K562 (cell line): Measurements from ENCODE around the gene SMIM29. TPM values are rescaled to one million over a fixed set of nuclear protein-coding genes. Genes with fewer than 3 reads are reported as not detected.

ENCODE experiments used
- CREBBP ChIP-seq: IDR thresholded peaks from one replicate; pipeline ENCODE4 v1.6.1; 2012; ENCODE audit warnings: low read depth, mild to moderate bottlenecking, control low read depth, inconsistent platforms, low read length
- DPF2 ChIP-seq: fragments of 450-650 bp; IDR thresholded peaks from 2 replicates; pipeline ENCODE4 v1.6.1; 2016
- ETS1 ChIP-seq: conservative IDR thresholded peaks from 2 replicates; pipeline ENCODE4 v1.6.1; 2011; ENCODE audit warnings: low read depth, mild to moderate bottlenecking, low read length; ENCODE audit not compliant: control insufficient read depth
- FUS ChIP-seq: fragments of 200-400 bp; formaldehyde crosslinking; optimal IDR thresholded peaks from 2 replicates; pipeline ENCODE3; 2017; ENCODE audit warnings: low read depth, low read length
- MTA3 ChIP-seq: fragments of 450-650 bp; formaldehyde crosslinking; IDR thresholded peaks from 2 replicates; pipeline ENCODE4 v1.6.1; 2017; ENCODE audit warnings: mild to moderate bottlenecking, borderline replicate concordance
- TFAP4 ChIP-seq: sonication (generic); formaldehyde crosslinking; IDR thresholded peaks from 2 replicates; pipeline ENCODE4 v1.8.0; 2022; ENCODE audit warnings: missing genetic modification reagents, mild to moderate bottlenecking, moderate library complexity, borderline replicate concordance
- ZNF263 ChIP-seq: sonication (generic); formaldehyde crosslinking; IDR thresholded peaks from 2 replicates; pipeline ENCODE4 v1.8.0; 2022; ENCODE audit warnings: mild to moderate bottlenecking, missing genetic modification reagents, borderline replicate concordance
- ZNF407 ChIP-seq: fragments of 450-650 bp; IDR thresholded peaks from 2 replicates; pipeline ENCODE4 v1.6.1; 2016; ENCODE audit warnings: low read depth
- ZNF583 ChIP-seq: fragments of 250-450 bp; sonication (Bioruptor Pico); IDR thresholded peaks from 2 replicates; pipeline ENCODE4 v1.4.0; 2020
- ZNF639 ChIP-seq, 2 experiments: fragments of 200-800 bp in 1 of 2; sonication (Bioruptor generic) in 1 of 2; sonication (generic) in 1 of 2; formaldehyde crosslinking in 1 of 2; IDR thresholded peaks in 1 of 2; conservative IDR thresholded peaks in 1 of 2; 2 replicates each; pipeline versions ENCODE4 v1.5.0 to v1.6.1; 2016 to 2020; ENCODE audit warnings: missing compliant biosample characterization in 1 of 2, missing genetic modification characterization in 1 of 2, missing genetic modification reagents in 1 of 2
- polyA plus RNA-seq, 8 experiments: library from polyadenylated mRNA; depleted of rRNA in 4 of 8; stranded (reverse) in 5 of 8; unstranded in 3 of 8; fragments of >200 nt; fragmentation: Nextera tagmentation in 2 of 8; fragmentation: Illumina TruSeq in 1 of 8; extraction: Ambion mirVana in 2 of 8; extraction: Trizol in 1 of 8; gene quantifications; 2 replicates each; pipeline versions ENCODE4 v1.2.1 to v1.2.3, GENCODE V29; 2011 to 2014; ENCODE audit warnings: inconsistent platforms in 1 of 8, missing spikeins in 1 of 8
- total RNA-seq, 7 experiments: library from RNA; depleted of rRNA in 6 of 7; stranded (reverse); fragments of >200 nt in 6 of 7; fragmentation: Illumina TruSeq in 2 of 7; extraction: Trizol in 2 of 7; gene quantifications; 2 replicates each; pipeline versions ENCODE4 v1.2.1 to v1.2.3, GENCODE V29; 2011 to 2021; ENCODE audit warnings: low replicate concordance in 1 of 7
- TF ChIP-seq, protein P1 (sequence below): sonication (generic); formaldehyde crosslinking; IDR thresholded peaks from 2 replicates; pipeline ENCODE4 v1.8.1; 2023; ENCODE audit warnings: mild to moderate bottlenecking, missing genetic modification reagents, moderate library complexity
- TF ChIP-seq, protein P2 (sequence below): fragments of 450-650 bp; IDR thresholded peaks from 2 replicates; pipeline ENCODE4 v1.7.0; 2016; ENCODE audit warnings: borderline replicate concordance

The SMIM29 gene
- total and polyA plus RNA-seq, 9 of the 15 experiments (the other 6 are each of a cell fraction or from before 2014, with no cell fraction given): 6.5 to 36.7 (median 20.9) TPM

GRCh38 chr6:34248198-34248726, 544 bp downstream of the SMIM29 start (continued):
- no peak for TF ChIP-seq ZNF407
- TF ChIP-seq ZNF263 (CRISPR knock-in tag): no peak
- no peak for TF ChIP-seq TFAP4 (CRISPR knock-in tag)
- no peak; the same call in 1 of the 2 replicates for TF ChIP-seq MTA3
- no peak for TF ChIP-seq CREBBP
- TF ChIP-seq, protein P1, sequence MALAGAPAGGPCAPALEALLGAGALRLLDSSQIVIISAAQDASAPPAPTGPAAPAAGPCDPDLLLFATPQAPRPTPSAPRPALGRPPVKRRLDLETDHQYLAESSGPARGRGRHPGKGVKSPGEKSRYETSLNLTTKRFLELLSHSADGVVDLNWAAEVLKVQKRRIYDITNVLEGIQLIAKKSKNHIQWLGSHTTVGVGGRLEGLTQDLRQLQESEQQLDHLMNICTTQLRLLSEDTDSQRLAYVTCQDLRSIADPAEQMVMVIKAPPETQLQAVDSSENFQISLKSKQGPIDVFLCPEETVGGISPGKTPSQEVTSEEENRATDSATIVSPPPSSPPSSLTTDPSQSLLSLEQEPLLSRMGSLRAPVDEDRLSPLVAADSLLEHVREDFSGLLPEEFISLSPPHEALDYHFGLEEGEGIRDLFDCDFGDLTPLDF (CRISPR knock-in tag): no peak
- no peak for TF ChIP-seq ETS1
- no peak for TF ChIP-seq DPF2
- no peak for TF ChIP-seq FUS
- no peak for TF ChIP-seq ZNF583 (CRISPR knock-in tag)
- TF ChIP-seq, protein P2, sequence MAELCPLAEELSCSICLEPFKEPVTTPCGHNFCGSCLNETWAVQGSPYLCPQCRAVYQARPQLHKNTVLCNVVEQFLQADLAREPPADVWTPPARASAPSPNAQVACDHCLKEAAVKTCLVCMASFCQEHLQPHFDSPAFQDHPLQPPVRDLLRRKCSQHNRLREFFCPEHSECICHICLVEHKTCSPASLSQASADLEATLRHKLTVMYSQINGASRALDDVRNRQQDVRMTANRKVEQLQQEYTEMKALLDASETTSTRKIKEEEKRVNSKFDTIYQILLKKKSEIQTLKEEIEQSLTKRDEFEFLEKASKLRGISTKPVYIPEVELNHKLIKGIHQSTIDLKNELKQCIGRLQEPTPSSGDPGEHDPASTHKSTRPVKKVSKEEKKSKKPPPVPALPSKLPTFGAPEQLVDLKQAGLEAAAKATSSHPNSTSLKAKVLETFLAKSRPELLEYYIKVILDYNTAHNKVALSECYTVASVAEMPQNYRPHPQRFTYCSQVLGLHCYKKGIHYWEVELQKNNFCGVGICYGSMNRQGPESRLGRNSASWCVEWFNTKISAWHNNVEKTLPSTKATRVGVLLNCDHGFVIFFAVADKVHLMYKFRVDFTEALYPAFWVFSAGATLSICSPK: 0 out of 2 replicates have a peak, but pooled peaks have one; percentile 31
- TF ChIP-seq ZNF639 (CRISPR knock-in tag; conservative IDR thresholded peaks at IDR 0.05 in 1 of 2, IDR thresholded peaks at IDR 0.05 in 1 of 2): peak in 1 of 2 experiments; percentile 17; a peak in 1 of 4 replicates
